Muscle layer of duodenum (tissue), 2 donors: Measurements from ENCODE around the gene SESTD1.
"Not testable (repeated sequence)": the region's sequence is repeated elsewhere in the genome, so short reads cannot be mapped to it uniquely, and the experiment has no call there.

Source experiments
- H3K27ac ChIP-seq: one replicate; pipeline ENCODE4 v1.7.0; 2013; ENCODE audit warnings: mild to moderate bottlenecking, low read length
- H3K27me3 ChIP-seq: one replicate; pipeline ENCODE4 v1.7.0; 2013; ENCODE audit warnings: low read depth, mild to moderate bottlenecking, control low read depth, low read length
- H3K36me3 ChIP-seq, 2 donors: one replicate each; pipeline ENCODE4 v1.7.0; 2013; ENCODE audit warnings: low read length in 2 of 2, control low read depth in 1 of 2, mild to moderate bottlenecking in 1 of 2; ENCODE audit not compliant: insufficient read depth in 2 of 2, control insufficient read depth in 1 of 2
- H3K4me1 ChIP-seq, 2 donors: one replicate each; pipeline ENCODE4 v1.7.0; 2013; ENCODE audit warnings: low read length in 2 of 2, mild to moderate bottlenecking in 2 of 2, control low read depth in 1 of 2, moderate library complexity in 1 of 2; ENCODE audit not compliant: insufficient read depth in 2 of 2, control insufficient read depth in 1 of 2
- H3K4me3 ChIP-seq, 2 donors: one replicate each; pipeline ENCODE4 v1.7.0; 2013; ENCODE audit warnings: low read length in 2 of 2, low read depth in 1 of 2, mild to moderate bottlenecking in 1 of 2
- H3K9me3 ChIP-seq, 2 donors: one replicate each; pipeline ENCODE4 v1.7.0; 2013; ENCODE audit warnings: low read length in 2 of 2, control low read depth in 1 of 2, mild to moderate bottlenecking in 1 of 2; ENCODE audit not compliant: control insufficient read depth in 1 of 2
- donor health status: healthy.

The SESTD1 gene

GRCh38 chr2:179250095-179250494 is 14.5 kb downstream of the SESTD1 start:
- Histone ChIP-seq H3K4me3 (no peak overlapping the region), H3K9me3 (no peaks in the 10 kb centered on the region), H3K27ac (no peak overlapping the region), H3K4me1 (peaks cover 0 to 3% of the 10 kb centered on the region in 2 donors), H3K27me3 (no peaks in the 10 kb centered on the region), H3K36me3 (no peaks in the 10 kb centered on the region)

GRCh38 chr2:179248024-179248348 is 16.6 kb downstream of the SESTD1 start:
- Histone ChIP-seq H3K27ac (no peak overlapping the region), H3K36me3 (no peaks in the 10 kb centered on the region), H3K9me3 (no peaks in the 10 kb centered on the region), H3K4me3 (no peak overlapping the region), H3K27me3 (no peaks in the 10 kb centered on the region), H3K4me1 (peaks cover 0 to 3% of the 10 kb centered on the region in 2 donors)

- no peaks in the 10 kb centered on the region for H3K4me1 ChIP-seq
- no peak overlapping the region for H3K4me3 ChIP-seq
- H3K36me3 ChIP-seq = no peaks in the 10 kb centered on the region
- H3K27me3 ChIP-seq = no peaks in the 10 kb centered on the region
- no peak overlapping the region for H3K27ac ChIP-seq
- no peaks in the 10 kb centered on the region for H3K9me3 ChIP-seq
Observed at GRCh38 chr2:179247318-179248023, 17.2 kb downstream of the SESTD1 start.

GRCh38 chr2:179245843-179246242 is 18.8 kb downstream of the SESTD1 start:
- H3K27me3 ChIP-seq, H3K4me3 ChIP-seq, H3K36me3 ChIP-seq, H3K4me1 ChIP-seq, H3K9me3 ChIP-seq, H3K27ac ChIP-seq: not testable (repeated sequence)

GRCh38 chr2:179243046-179243445 is 21.6 kb downstream of the SESTD1 start:
- no peaks in the 10 kb centered on the region for H3K9me3 ChIP-seq
- H3K27me3 ChIP-seq = no peaks in the 10 kb centered on the region
- no peaks in the 10 kb centered on the region for H3K36me3 ChIP-seq
- no peak overlapping the region for H3K27ac ChIP-seq
- no peak overlapping the region for H3K4me3 ChIP-seq
- peaks cover 7 to 12% of the 10 kb centered on the region in 2 donors for H3K4me1 ChIP-seq

- Histone ChIP-seq H3K27me3 (no peaks in the 10 kb centered on the region), H3K27ac (no peak overlapping the region), H3K4me3 (no peak overlapping the region), H3K4me1 (peaks cover 7 to 17% of the 10 kb centered on the region in 2 donors), H3K36me3 (no peaks in the 10 kb centered on the region), H3K9me3 (no peaks in the 10 kb centered on the region)
Observed at GRCh38 chr2:179240481-179241451, 23.9 kb downstream of the SESTD1 start.

DNA sequence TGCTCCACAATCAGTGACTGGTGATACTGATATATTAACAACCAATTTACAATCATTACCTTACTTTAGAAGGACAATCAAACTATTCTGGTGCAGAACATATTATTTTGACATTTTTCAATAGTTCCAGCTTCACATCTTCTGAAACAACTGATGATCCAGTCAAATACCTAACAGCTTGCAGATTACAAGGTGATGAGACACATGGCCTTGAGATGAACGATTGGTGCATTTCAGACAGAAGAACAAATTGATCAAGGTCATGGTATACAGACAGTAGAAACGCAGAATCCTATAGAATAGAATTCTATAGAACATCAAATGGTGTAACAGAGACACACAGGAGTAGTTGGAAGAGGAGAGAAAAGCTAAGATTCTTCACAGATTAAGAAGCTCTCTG is 24.8 kb downstream of the SESTD1 start:
- Histone ChIP-seq H3K4me1 (peaks cover 7 to 17% of the 10 kb centered on the region in 2 donors), H3K27me3 (no peaks in the 10 kb centered on the region)

DNA sequence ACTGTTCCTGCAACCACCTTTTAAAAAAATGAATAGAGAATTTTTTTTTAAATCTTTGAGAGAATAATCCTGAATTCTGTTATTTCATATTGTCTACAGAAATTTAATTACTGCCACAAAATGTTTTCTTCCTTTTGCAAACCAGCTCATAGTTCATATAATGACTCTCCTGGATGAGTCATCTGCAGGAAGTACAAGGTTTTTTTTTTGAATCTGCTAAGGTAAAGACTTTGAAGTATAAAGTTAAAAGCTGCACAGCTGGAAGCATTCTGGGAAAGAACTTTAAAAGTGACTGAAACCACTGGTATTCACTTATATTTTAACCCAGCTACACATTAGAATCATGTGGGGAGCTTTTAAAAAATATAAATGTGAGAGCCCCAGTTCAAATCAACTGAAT is 25.4 kb downstream of the SESTD1 start:
- Histone ChIP-seq H3K36me3 (no peaks in the 10 kb centered on the region), H3K4me3 (no peak overlapping the region), H3K9me3 (no peaks in the 10 kb centered on the region), H3K27me3 (no peaks in the 10 kb centered on the region), H3K4me1 (peaks cover 7 to 17% of the 10 kb centered on the region in 2 donors), H3K27ac (no peak overlapping the region)

More for the DNA sequence above, 24.8 kb downstream of the SESTD1 start:
- no peaks in the 10 kb centered on the region for H3K9me3 ChIP-seq
- H3K36me3 ChIP-seq = no peaks in the 10 kb centered on the region
- H3K4me3 ChIP-seq = no peak overlapping the region
- no peak overlapping the region for H3K27ac ChIP-seq

- Histone ChIP-seq H3K36me3 (no peaks in the 10 kb centered on the region), H3K27me3 (no peaks in the 10 kb centered on the region), H3K27ac (no peak overlapping the region), H3K9me3 (no peaks in the 10 kb centered on the region), H3K4me3 (no peak overlapping the region), H3K4me1 (peaks cover 7 to 17% of the 10 kb centered on the region in 2 donors)
Observed at GRCh38 chr2:179238027-179238426, 26.6 kb downstream of the SESTD1 start.

- H3K27ac ChIP-seq = no peak overlapping the region
- H3K36me3 ChIP-seq = no peaks in the 10 kb centered on the region
- peaks cover 7 to 17% of the 10 kb centered on the region in 2 donors for H3K4me1 ChIP-seq
- no peak overlapping the region for H3K4me3 ChIP-seq
- H3K27me3 ChIP-seq = no peaks in the 10 kb centered on the region
- no peaks in the 10 kb centered on the region for H3K9me3 ChIP-seq
Observed at GRCh38 chr2:179237209-179237946, 27.3 kb downstream of the SESTD1 start.

DNA sequence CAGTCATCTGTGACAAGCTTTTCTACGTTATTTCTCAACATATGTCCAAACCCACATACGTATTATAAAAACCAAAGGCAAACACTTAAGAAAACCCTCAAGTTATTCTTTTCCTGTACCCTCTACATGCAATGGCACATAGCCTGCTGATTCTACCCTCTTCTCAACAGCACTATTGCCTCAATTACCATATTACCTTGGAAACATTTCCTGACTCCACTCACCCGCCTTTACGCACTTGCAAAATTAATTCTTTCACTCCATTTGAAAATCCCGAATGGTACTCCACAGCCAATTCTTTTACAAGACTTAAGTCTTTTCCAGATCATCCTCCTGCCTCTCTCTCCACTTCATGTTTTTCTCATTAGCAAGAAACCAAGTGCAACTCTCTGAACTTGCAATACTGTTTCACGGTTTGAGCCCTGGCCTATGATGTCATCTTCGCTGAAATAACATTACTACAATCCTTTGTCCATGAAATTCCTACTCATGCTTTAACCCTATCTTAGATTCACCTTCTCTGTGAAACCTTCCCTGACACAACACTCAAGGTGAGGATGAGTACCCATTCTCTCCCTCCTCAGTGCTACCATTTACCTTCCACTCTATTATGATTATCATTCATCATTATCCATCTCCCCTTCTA is 29.0 kb downstream of the SESTD1 start:
- Histone ChIP-seq H3K4me3 (no peak overlapping the region), H3K36me3 (no peaks in the 10 kb centered on the region), H3K4me1 (peaks cover 7 to 17% of the 10 kb centered on the region in 2 donors), H3K27me3 (no peaks in the 10 kb centered on the region), H3K9me3 (no peaks in the 10 kb centered on the region), H3K27ac (no peak overlapping the region)
